IMR-90 (cell line): ENCODE measurements around the gene HOXA10. TPM values are rescaled to one million over a fixed set of nuclear protein-coding genes. Genes with fewer than 3 reads are reported as not detected.

ENCODE experiments used
- ATAC-seq: fragments of 200-7000 bp; cut with Tn5 transposase; 2 replicates; pipeline ENCODE4 v1.9.1; 2020; ENCODE audit warnings: low read depth, mild to moderate bottlenecking, moderate library complexity
- BruUV-seq: library from RNA; stranded (reverse); fragments of 400-500 nt; replicated peaks from 2 replicates; lab custom pipeline; 2021; lab: Mats Ljungman, UMichigan
- CTCF ChIA-PET: fragments of 300-600 bp; formaldehyde crosslinking; extraction: SDS; loops from one replicate; lab custom pipeline; 2021; ENCODE audit warnings: antibody characterized with exemption; lab: Yijun Ruan, JAX
- POLR2A ChIA-PET: fragments of 300-600 bp; sonication (Branson Sonifier 250); formaldehyde crosslinking; loops from one replicate; lab custom pipeline; 2022; ENCODE audit warnings: antibody characterized with exemption; ENCODE audit not compliant: unreplicated experiment; lab: Charles Lee
- DNase-seq: peaks from one replicate; pipeline ENCODE4 v3.0.0; 2013
- H2AFZ ChIP-seq: replicated peaks from 2 replicates; pipeline ENCODE3; 2013; ENCODE audit warnings: low read length, mild to moderate bottlenecking; ENCODE audit not compliant: poor library complexity
- H2AK5ac ChIP-seq: 2 replicates; pipeline ENCODE4 v1.6.1; 2013; ENCODE audit warnings: low read depth, low read length, inconsistent platforms
- H2AK9ac ChIP-seq: replicated peaks from 2 replicates; pipeline ENCODE3; 2013; ENCODE audit warnings: mild to moderate bottlenecking, low read depth, low read length, moderate library complexity; ENCODE audit not compliant: poor library complexity
- H2BK120ac ChIP-seq: 2 replicates; pipeline ENCODE4 v1.6.1; 2013; ENCODE audit warnings: low read depth, low read length, inconsistent platforms
- H2BK15ac ChIP-seq: 3 replicates; pipeline ENCODE4 v1.6.1; 2013; ENCODE audit warnings: low read depth, low read length, inconsistent platforms
- H2BK20ac ChIP-seq: 2 replicates; pipeline ENCODE4 v1.6.1; 2013; ENCODE audit warnings: low read depth, mild to moderate bottlenecking, inconsistent platforms, low read length, moderate library complexity
- H2BK5ac ChIP-seq: 2 replicates; pipeline ENCODE4 v1.6.1; 2013; ENCODE audit warnings: mild to moderate bottlenecking, low read depth, low read length, inconsistent platforms; ENCODE audit not compliant: poor library complexity, severe bottlenecking
- H3K14ac ChIP-seq: replicated peaks from 2 replicates; pipeline ENCODE4 v1.6.1; 2013; ENCODE audit warnings: low read depth, low read length, inconsistent platforms
- H3K18ac ChIP-seq: 2 replicates; pipeline ENCODE4 v1.6.1; 2013; ENCODE audit warnings: low read depth, low read length, control low read depth
- H3K23ac ChIP-seq: 2 replicates; pipeline ENCODE4 v1.6.1; 2013; ENCODE audit warnings: low read depth, low read length, inconsistent platforms
- H3K27ac ChIP-seq: 2 replicates; pipeline ENCODE4 v1.5.1; 2013; ENCODE audit warnings: mild to moderate bottlenecking, control low read depth, low read length; ENCODE audit not compliant: insufficient read depth
- H3K27me3 ChIP-seq: 2 replicates; pipeline ENCODE4 v1.6.1; 2013; ENCODE audit warnings: low read length; ENCODE audit not compliant: control insufficient read depth, insufficient read depth
- H3K36me3 ChIP-seq: 2 replicates; pipeline ENCODE4 v1.6.1; 2013; ENCODE audit warnings: low read length, mixed read lengths; ENCODE audit not compliant: control insufficient read depth, insufficient read depth
- H3K4ac ChIP-seq: 2 replicates; pipeline ENCODE4 v1.6.1; 2013; ENCODE audit warnings: low read depth, low read length, inconsistent platforms
- H3K4me1 ChIP-seq: 2 replicates; pipeline ENCODE4 v1.6.1; 2013; ENCODE audit warnings: low read length, mixed read lengths; ENCODE audit not compliant: control insufficient read depth, insufficient read depth
- H3K4me2 ChIP-seq: 2 replicates; pipeline ENCODE4 v1.6.1; 2013; ENCODE audit warnings: low read depth, mild to moderate bottlenecking, control low read depth, low read length, moderate library complexity
- H3K4me3 ChIP-seq: 2 replicates; pipeline ENCODE4 v1.5.1; 2013; ENCODE audit warnings: low read depth, mild to moderate bottlenecking, control low read depth, low read length, moderate library complexity; ENCODE audit not compliant: insufficient read depth
- H3K56ac ChIP-seq: 2 replicates; pipeline ENCODE4 v1.6.1; 2013; ENCODE audit warnings: low read length, inconsistent platforms; ENCODE audit not compliant: insufficient read depth; ENCODE audit errors: extremely low read depth
- H3K79me1 ChIP-seq, 2 experiments: 2 replicates each; pipeline ENCODE4 v1.6.1; 2013; ENCODE audit warnings: low read length in 2 of 2, inconsistent platforms in 1 of 2, low read depth in 1 of 2
- H3K9ac ChIP-seq: 2 replicates; pipeline ENCODE4 v1.6.1; 2013; ENCODE audit warnings: low read depth, low read length, control low read depth
- H3K9me1 ChIP-seq: 2 replicates; pipeline ENCODE4 v1.6.1; 2013; ENCODE audit warnings: low read length, inconsistent platforms; ENCODE audit not compliant: insufficient read depth
- H3K9me3 ChIP-seq: 2 replicates; pipeline ENCODE4 v1.6.1; 2013; ENCODE audit warnings: low read length; ENCODE audit not compliant: control insufficient read depth, insufficient read depth
- H4K20me1 ChIP-seq: 2 replicates; pipeline ENCODE4 v1.6.1; 2013; ENCODE audit warnings: low read length, inconsistent platforms; ENCODE audit not compliant: insufficient read depth
- H4K5ac ChIP-seq: 2 replicates; pipeline ENCODE4 v1.6.1; 2013; ENCODE audit warnings: mild to moderate bottlenecking, low read depth, low read length, control low read depth
- H4K8ac ChIP-seq, 2 experiments: 2 replicates each; pipeline ENCODE4 v1.6.1; 2013; ENCODE audit warnings: low read depth in 2 of 2, low read length in 2 of 2, control low read depth in 1 of 2, inconsistent platforms in 1 of 2
- H4K91ac ChIP-seq: 2 replicates; pipeline ENCODE4 v1.6.1; 2013; ENCODE audit warnings: low read depth, low read length, inconsistent platforms; ENCODE audit not compliant: insufficient read depth
- CTCF ChIP-seq: conservative IDR thresholded peaks from 2 replicates; pipeline ENCODE4 v1.5.1; 2012; ENCODE audit warnings: mild to moderate bottlenecking, low read depth, low read length, improper control_type of control experiment
- ELK1 ChIP-seq: fragments of 150-350 bp; IDR thresholded peaks from 2 replicates; pipeline ENCODE4 v1.6.1; 2016; ENCODE audit warnings: low read depth, mild to moderate bottlenecking, low read length, moderate library complexity, borderline replicate concordance
- FOS ChIP-seq: fragments of 150-350 bp; IDR thresholded peaks from 2 replicates; pipeline ENCODE4 v1.6.1; 2016; ENCODE audit warnings: low read depth, low read length
- MAFK ChIP-seq: IDR thresholded peaks from 2 replicates; pipeline ENCODE4 v1.6.1; 2012; ENCODE audit warnings: low read depth, low read length, improper control_type of control experiment
- MAZ ChIP-seq: IDR thresholded peaks from 2 replicates; pipeline ENCODE4 v1.6.1; 2012; ENCODE audit warnings: low read depth, mild to moderate bottlenecking, low read length, improper control_type of control experiment, moderate library complexity, borderline replicate concordance
- POLR2A ChIP-seq: IDR thresholded peaks from 2 replicates; pipeline ENCODE4 v1.6.1; 2012; ENCODE audit warnings: mild to moderate bottlenecking, low read depth, low read length
- RAD21 ChIP-seq: IDR thresholded peaks from 2 replicates; pipeline ENCODE4 v1.6.1; 2012; ENCODE audit warnings: low read length, improper control_type of control experiment
- RFX5 ChIP-seq: IDR thresholded peaks from 2 replicates; pipeline ENCODE4 v1.8.0; 2012; ENCODE audit warnings: low read depth, mild to moderate bottlenecking, low read length, moderate library complexity
- SMC3 ChIP-seq: fragments of 150-350 bp; IDR thresholded peaks from 2 replicates; pipeline ENCODE4 v1.6.1; 2016; ENCODE audit warnings: low read depth, mild to moderate bottlenecking, antibody characterized with exemption, low read length, moderate library complexity
- WGBS, 2 experiments: methylation state at CpG; one replicate each; pipeline versions ENCODE4 v1.1.5 to v1.1.7; 2013; ENCODE audit warnings: missing lambda C conversion rate in 2 of 2; ENCODE audit not compliant: insufficient read length in 1 of 2; ENCODE audit errors: extremely low coverage in 2 of 2; 5-methylcytosine and 5-hydroxymethylcytosine counted together
- dilution Hi-C: fragments of 300-500 bp; cut with HindIII; formaldehyde crosslinking; loops from one replicate; pipeline ENCODE4 v1.14.3; 2018; ENCODE audit warnings: low sequenced_read_pairs; ENCODE audit not compliant: unreplicated experiment
- in situ Hi-C: fragments of 300-500 bp; cut with MboI; formaldehyde crosslinking; loops from 3 replicates; pipeline ENCODE4 v1.14.3; 2019; ENCODE audit warnings: low sequenced_read_pairs, inconsistent platforms, mixed read lengths
- intact Hi-C: fragments of 100-400 bp; cut with micrococcal nuclease; formaldehyde crosslinking; loops from 2 replicates; pipeline ENCODE4 v1.10.0; 2022
- polyA plus RNA-seq, 3 experiments: library from polyadenylated mRNA; depleted of rRNA; stranded (reverse); fragments of >200 nt; gene quantifications; 2 replicates each; pipeline ENCODE4 v1.2.3, GENCODE V29; 2012; ENCODE audit warnings: low replicate concordance in 1 of 3
- total RNA-seq: library from RNA; depleted of rRNA; stranded (reverse); fragments of >200 nt; gene quantifications from 2 replicates; pipeline ENCODE4 v1.2.3, GENCODE V29; 2012

Gene HOXA10
- total and polyA plus RNA-seq, 2 of the 4 experiments (the other 2 are of a cell fraction) = 0.10 to 0.18 TPM

- POLR2A ChIA-PET = no interaction called here
- Histone ChIP-seq H2AFZ (peak overlapping the region; percentile 90), H2BK5ac (peak overlapping the region; percentile 64), H3K79me1 (peaks cover 9 to 27% of the 10 kb centered on the region in 2 experiments; a peak in 3 of 4 replicates), H3K14ac (peak overlapping the region; percentile 46), H2BK120ac (peak overlapping the region; percentile 72), H3K27me3 (no peaks in the 10 kb centered on the region), H3K4ac (peak overlapping the region; percentile 79), H3K9ac (peak overlapping the region; percentile 68), H3K4me2 (peak overlapping the region; percentile 76), H3K18ac (peak overlapping the region; percentile 66; the same call in 1 of the 2 replicates), H2BK20ac (peak overlapping the region; percentile 59; the same call in 1 of the 2 replicates), H3K56ac (peak overlapping the region; percentile 75; the same call in 1 of the 2 replicates), H3K23ac (peak overlapping the region; percentile 96), H3K4me1 (peaks cover 17% of the 10 kb centered on the region), H4K20me1 (no peaks in the 10 kb centered on the region), H3K36me3 (no peaks in the 10 kb centered on the region; the same call in 1 of the 2 replicates), H3K9me3 (no peaks in the 10 kb centered on the region), H3K4me3 (peak overlapping the region; percentile 38), H2BK15ac (peak overlapping the region; percentile 72; the same call in 2 of the 3 replicates), H2AK5ac (peak overlapping the region; percentile 78; the same call in 1 of the 2 replicates), H4K5ac (peak overlapping the region; percentile 63), H2AK9ac (peak overlapping the region; percentile 57), H3K27ac (peak overlapping the region; percentile 96), H3K9me1 (peaks cover 3% of the 10 kb centered on the region; the same call in 1 of the 2 replicates), H4K8ac (peak overlapping the region; percentile 82 to 84), H4K91ac (peak overlapping the region; percentile 77)
- WGBS, 2 experiments = 26% methylated on average over 11 of the region's 30 CpGs; no CpG with 5 or more reads in 1 of the 2 experiments
- DNase-seq (no peak), ATAC-seq (no peak)
- TF ChIP-seq RFX5 (no peak), FOS (no peak), MAFK (no peak), RAD21 (no peak), ELK1 (no peak), SMC3 (no peak), POLR2A (no peak), MAZ (no peak), CTCF (no peak)
- CTCF ChIA-PET = interaction anchor here (0.8 to 1.0 kb wide), 2 partner anchors 30 to 31 kb away, joined by 3 to 4 read pairs; no protein-coding TSS in a partner anchor
- intact Hi-C loops (loop anchor here (5.0 kb wide), 1 partner anchor 1057 kb away; no protein-coding TSS in a partner anchor), in situ Hi-C loops (loop anchor here (10.0 kb wide), 1 partner anchor 954 kb away; no protein-coding TSS in a partner anchor), dilution Hi-C loops (no loop called here)
- BruUV-seq = no TSS peak
These were observed 25.1 kb downstream of the HOXA10 start for GRCh38 chr7:27148756-27149641.
